ENCODE data around the gene INTS11.

INTS11 gene

GRCh38 chr1:1262758-1263157 lies 61.7 kb downstream of the INTS11 start:
- no peak for DNase-seq (ENCODE audit: low read depth in 2 of 2)

DNA sequence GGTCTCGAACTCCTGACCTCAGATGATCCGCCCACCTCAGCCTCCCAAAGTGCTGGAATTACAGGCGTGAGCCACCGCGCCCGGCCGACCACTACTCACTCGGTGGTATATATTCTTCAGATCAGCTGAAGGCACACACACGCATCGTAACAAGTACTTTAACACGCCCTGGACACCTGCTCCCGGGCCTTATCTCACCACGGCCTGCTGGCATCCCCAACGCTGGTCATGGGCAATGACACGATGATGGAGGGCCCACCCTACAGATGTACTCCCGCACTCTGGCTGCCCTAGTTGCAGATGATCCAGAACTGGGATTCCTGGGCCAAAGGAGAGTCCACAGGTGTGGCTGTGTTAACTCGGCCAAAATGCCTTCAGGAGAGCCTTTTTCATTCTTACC lies 62.4 kb downstream of the INTS11 start:
- DNase-seq (ENCODE audit: low read depth in 2 of 2), result no peak
